ENCODE measurements around the gene PSAP. TPM values are rescaled to one million over a fixed set of nuclear protein-coding genes. Genes with fewer than 3 reads are reported as not detected.

PSAP gene
- total RNA-seq, 1 experiment from 2014 or later, result 565 TPM

DNA sequence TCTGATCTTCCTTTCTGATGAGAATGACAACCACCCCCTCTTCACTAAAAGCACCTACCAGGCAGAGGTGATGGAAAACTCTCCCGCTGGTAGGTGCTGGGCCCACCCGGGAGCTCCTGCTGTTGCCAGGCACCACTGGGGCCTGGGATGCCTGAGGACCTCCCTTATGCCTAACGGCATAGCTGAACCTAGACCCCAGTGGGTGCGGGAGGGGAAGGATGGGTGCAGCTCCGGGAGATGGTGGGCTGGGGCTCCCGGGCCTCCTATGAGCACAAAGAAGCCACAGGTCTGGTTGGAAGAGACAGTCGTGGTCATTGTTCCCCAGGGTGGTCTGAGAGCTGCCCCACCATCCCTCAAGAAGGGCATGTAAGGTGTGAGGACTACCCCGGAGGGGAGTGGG, 62.1 kb downstream of the PSAP start:
- no peak for DNase-seq (ENCODE audit: low spot score)

DNA sequence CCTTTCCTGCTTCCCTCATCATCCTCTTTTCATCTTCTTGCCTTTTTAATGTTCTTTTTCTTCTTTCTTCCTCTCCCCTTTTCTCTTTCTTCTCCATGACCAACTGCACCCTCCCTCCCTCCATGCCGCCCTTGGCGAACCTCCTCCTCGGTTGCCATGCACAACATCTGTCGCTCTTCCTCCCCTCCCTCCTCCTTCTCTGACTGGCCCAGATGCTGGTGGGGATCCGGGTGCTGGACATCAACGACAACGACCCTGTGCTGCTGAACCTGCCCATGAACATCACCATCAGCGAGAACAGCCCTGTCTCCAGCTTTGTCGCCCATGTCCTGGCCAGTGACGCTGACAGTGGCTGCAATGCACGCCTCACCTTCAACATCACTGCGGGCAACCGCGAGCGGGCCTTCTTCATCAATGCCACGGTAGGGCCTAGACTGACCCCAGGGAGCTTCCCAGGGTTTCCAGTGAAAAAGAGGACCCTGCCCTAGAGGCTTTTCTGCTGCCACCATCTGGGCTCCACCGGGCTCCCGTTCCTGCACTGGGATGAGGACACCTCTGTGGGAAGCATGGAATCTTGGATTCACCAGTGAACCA, 66.3 kb downstream of the PSAP start:
- no peak for DNase-seq (ENCODE audit: low spot score)

DNA sequence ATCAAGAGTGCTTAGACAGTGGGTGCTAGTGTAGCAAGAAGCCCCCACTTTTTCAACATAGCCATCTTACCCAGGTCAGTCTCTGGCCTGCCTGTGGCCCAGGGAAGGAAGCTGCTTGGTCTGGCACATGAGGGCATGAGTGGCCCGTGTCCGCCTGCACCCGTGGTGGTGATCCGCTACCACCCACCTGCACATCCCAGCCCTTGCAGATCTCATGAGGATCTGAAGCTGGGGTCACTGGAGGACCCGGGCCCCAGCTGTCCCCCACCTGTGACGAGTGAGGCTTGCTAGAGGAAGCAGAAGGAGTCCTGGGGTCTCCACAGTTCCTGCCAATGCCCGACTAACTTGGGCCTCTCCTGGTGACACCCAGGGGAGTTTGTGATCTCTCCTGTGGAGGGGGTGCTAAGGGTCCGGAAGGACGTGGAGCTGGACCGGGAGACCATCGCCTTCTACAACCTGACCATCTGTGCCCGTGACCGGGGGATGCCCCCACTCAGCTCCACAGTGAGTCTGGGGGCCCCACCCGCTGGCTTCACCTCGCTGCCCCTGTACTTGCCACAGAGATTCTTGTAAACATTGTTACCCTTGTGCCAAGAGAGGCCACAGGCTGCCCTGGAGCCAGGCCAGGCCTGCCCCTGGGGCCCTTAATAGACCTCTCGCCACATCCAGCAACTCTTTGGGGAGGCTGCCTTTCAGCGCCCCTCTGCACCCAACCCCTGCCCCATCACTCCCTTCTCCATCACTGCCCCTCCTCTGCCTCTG, 67.0 kb downstream of the PSAP start:
- DNase-seq (ENCODE audit: low spot score), result no peak

DNA sequence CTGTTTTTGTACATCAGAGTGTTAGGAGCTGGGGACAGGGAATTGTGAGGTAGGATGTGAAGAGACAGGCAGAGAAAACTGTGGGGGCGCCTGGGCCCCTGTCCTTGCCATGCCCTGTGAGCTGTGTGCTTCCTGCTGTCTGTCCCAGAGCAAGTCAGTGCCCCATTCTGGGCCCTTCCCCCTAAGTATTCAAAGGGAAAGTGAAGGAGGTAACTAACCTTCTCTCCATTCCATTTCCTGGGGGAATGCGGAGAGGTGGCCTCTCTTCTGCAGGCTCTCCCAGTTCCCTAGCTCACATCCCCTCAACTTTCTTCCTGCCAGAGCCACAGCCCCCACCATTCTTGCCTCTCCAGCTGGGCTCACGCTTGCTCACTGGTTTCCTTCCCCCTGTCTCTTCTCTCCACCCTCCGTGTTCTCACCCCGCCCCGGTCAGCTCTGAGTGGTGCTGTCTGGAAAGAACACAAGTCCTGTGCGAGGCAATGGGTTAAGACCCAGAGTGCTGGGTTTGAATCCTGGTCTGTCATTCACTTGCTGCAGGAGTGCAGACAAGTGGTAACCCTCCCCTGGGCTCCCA, 68.0 kb downstream of the PSAP start:
- no peak for DNase-seq (ENCODE audit: low spot score)

DNA sequence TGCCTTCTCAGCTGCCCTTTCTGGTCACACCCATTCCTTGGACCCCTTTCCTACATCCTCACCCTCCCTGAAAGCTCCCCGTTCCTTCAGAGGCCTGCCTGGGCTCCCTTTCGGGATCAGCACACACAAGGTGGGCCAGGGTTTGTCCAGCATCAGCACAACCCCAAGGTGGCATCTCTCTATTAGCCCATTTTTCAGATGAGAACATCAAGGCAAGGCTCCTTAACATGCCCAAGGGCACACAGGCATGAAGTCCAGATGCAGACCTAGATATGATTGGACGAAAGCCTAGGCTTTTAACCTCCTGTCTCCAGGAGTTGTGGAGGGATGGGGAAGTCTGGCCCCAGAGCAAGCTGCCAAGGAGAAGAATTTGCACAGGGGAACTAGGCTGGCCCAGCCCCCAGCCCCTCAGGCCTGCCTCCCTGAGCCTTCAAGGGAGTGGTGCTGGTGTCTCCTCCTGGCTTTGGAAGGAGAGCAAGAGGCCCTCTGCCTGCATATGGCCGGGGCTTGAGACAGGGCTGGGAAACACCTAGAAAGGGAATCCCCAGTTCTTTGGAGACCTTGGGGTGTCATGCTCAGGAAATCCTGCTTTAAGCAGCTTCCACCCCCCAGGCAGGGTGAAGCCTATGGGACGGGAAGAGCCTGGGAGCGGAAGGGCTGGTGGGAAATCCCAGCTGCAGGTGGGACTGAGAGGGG, 68.7 kb downstream of the PSAP start:
- DNase-seq (ENCODE audit: low spot score), result no peak

DNA sequence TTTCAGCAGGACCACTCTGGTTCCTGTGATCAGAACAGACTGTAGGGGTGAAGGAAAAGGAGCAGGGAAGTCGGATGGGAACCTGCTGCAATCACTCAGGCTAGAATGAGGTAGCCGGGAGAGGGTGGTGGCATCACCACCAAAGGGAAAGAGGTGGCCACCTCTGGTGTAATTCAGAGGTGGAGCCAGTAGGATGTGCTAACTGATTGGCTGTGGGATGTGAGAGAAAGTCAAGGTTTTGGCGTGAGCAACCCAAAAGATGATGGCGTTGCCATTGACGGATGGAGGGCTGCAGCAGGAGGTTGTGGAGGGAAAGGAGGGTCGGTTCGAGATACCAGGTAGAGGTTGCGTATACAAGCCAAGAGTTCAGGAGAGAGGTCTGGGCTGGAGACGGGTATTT, 70.3 kb downstream of the PSAP start:
- no peak for DNase-seq (ENCODE audit: low spot score)

DNA sequence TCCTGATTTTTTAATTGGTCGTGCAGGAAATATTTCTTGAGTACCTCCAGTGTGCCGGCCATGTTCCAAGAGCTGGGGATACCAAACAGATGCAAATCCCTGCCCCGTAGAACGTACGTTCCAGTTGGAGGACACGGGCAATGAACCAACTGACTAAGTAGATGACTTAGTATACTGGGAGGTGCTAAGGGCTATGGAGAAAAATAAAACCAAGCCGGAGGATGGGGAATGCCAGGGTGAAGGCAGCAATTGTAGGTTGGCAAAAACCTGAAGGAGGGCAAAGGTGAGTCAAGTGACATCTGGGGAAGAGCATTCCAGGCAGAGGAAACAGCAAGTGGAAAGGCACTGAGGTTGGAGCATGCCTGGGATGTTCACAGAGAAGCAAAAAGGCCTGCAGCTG, 70.9 kb downstream of the PSAP start:
- DNase-seq (ENCODE audit: low spot score), result no peak

DNA sequence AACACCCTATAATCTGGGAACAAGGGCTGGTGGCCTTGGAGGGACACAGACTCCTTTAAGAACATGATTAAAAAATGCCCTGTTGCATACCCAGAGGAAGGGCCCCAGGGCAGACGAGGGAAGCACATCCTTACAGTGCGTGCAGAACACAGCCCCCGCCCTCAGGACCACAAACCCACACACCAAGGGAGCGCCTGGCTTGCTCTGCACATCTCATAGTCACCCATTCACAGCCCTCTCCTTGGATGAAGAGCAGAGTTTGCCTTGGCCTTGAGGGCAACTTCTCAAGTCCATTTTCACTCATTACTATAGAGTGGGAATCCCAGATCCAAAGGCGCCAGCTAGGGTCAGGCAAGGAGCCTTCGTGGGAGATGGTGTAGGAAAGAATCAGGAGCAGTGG, 71.4 kb downstream of the PSAP start:
- DNase-seq (ENCODE audit: low spot score), result no peak

DNA sequence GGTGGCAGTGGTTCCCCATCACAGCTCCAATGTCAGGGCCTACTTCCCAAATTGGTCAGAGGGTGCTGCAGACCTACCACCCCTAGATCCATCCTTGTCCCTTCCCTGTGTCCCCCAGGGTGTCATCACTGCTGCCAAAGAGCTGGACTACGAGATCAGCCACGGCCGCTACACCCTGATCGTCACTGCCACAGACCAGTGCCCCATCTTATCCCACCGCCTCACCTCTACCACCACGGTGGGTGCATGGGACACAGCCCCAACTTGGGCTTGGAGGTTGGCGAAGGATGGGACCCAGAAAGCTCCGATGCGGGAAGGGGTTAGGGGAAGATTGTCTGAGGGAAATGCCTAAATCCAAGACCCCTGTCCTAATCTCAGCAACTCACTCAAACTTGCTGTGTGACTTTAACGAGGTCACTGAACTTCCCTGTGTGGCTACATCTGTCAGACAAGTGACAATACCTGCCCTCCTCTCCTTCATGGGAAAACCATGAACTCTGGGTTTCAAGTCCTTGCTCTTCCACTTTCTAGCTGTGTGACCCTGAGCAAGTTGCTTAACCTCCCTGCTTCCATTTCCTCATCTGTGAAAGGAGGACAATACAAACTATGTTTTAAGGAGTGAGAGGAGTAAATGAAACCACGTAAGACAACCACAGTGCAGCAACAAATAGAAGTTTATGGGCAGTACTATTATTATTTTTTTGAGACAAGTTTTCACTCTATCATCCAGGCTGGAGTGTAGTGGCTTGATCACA, 72.8 kb downstream of the PSAP start:
- no peak for DNase-seq (ENCODE audit: low spot score)

DNA sequence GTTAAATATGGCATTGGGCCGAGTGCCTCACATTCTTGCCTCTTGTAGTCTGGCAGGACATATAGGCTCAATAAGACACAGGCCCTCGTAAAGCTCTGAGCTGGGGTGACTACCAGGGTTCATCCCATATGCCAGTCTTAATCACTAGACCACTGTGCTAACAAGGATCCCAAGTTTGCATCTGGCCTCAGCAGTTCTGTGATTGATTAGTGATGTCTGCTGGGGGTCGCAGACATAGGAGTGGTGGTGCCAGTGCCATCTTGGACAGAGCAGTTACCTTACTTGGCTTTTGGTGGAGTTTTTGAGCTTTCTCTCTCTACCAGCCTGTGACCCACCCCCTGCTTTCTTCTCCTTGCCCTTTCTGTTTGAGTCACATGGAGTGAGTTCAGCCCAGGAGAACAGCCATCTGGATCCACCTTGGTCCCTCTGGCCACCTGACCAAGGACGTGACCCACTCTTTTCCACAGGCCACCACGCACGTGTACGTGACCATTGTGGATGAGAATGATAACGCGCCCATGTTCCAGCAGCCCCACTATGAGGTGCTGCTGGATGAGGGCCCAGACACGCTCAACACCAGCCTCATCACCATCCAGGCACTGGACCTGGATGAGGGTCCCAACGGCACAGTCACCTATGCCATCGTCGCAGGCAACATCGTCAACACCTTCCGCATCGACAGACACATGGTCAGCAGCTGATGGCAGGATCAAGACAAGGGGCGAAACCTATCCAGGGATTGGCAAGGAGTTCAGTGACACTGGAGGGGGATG, 73.7 kb downstream of the PSAP start:
- DNase-seq (ENCODE audit: low spot score), result no peak

DNA sequence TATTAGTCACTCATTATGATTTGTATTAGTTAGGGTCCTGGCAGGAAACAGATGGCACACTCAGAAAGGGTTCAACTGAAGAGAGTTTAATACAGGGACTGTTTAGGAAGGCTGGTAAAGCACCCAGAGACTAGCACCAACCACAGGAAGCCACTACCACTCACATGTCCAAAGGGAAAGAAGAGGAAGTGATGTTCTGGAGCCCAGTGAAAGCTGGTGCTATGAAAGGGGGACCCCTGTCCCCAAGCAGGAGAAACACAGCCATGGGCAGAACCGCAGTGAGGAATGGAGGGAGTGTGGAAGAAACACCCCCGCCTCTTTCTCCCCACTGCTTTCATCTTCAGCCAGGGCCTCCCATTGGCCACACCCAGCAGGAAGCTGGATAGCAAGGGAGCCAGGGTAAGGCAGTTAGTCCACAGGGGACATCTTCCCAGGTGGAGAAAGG, 74.5 kb downstream of the PSAP start:
- DNase-seq (ENCODE audit: low spot score), result no peak

DNA sequence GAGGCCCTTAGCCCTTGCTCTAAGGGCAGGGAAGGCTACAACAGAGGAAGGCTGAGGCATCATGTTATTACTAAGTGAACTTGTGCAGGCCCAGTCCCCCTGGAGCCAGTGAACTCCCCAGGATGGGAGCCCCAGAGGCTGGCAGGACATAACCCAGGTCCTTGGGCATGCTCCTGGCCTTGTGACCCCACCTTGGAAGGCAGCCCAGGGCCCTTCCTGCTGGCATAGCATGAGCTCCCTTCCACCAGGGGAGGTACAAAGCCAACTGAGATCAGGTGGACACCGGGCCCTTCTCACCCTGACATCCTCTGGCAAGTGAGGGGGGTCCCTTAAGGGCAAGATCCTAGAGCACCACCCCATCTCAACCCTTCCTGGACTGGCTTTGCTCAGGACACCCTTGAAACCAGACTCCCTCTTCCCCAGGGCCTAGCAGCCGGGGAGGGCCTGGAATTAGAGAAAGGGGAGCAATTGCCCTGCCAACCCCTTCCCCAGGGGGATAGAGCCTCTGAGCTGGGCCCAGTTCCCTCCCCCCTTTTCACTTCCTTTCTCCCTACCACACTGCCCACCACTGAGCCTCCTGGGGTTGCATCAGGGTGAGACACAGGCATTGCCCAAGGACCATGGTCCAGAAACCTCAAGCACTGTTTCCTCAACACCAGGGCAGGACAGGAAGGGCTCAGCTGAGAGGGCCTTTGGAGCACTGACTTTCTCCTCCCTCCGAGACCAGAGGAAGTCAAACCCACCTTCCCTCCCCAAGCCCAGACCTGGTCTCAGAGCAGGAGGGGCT, 75.9 kb downstream of the PSAP start:
- DNase-seq (ENCODE audit: low spot score), result no peak

DNA sequence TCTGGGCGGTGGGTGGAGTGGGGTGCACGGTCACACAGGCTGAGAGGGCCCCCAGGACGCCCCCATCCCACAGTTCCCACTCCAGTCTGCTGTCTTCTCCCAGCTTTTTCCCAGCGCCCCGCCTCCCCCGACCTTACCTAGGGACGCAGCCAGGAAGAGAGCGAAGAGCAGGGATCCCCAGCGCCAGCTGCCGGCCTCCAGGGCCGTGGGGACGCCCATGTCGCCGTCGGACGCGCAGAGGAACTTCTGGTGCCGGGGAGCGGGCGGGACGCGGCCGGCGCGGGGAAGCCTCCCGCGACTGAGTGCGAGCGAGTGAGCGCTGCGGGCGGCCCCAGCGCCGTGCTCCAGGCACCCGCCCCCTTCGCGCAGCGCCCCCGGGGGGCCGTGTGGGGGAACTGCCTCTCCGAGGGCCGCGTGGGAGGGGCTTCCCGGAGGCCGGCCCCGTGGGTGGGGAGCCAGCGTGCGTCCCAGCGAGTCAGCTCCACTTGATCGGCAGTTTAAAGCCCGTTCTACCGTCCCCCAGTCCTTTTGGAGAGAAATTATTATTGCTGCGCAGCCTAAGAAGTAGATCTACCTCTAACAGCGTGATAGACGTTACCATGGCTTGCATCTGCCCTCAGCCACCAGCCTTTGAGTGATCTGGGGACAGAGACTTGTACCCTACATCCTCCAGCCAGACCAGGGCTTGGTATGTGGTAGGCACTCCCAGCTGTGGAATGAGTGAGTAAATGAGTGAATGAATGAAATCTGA, 77.7 kb downstream of the PSAP start, which contains the start of gene VSIR:
VSIR (minus strand) TSS at position 300 of the 751 bp plus-strand sequence; CDS start at position 219, 81 bp downstream.
- DNase-seq (ENCODE audit: low spot score), result peak; percentile 81

DNA sequence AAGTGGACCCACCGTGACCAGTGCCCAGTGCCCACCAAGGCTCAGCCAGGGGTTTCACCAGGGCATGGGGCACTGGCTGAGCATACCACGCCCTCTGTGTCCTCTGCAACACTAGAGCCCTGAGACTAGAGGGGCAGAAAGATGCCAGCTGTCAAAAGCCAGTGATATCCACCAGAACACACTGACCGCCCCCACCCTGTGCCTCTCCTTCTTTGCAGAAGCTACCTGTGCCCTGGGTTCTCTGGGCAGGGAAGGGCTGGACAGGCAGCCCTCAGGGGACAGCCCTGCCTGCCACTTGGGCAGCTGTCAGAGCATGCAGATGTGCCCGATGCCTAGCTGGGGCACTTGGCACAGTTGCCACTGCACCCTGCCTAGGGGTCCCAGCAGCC, 78.2 kb downstream of the PSAP start:
- peak; percentile 22 for DNase-seq (ENCODE audit: low spot score)

DNA sequence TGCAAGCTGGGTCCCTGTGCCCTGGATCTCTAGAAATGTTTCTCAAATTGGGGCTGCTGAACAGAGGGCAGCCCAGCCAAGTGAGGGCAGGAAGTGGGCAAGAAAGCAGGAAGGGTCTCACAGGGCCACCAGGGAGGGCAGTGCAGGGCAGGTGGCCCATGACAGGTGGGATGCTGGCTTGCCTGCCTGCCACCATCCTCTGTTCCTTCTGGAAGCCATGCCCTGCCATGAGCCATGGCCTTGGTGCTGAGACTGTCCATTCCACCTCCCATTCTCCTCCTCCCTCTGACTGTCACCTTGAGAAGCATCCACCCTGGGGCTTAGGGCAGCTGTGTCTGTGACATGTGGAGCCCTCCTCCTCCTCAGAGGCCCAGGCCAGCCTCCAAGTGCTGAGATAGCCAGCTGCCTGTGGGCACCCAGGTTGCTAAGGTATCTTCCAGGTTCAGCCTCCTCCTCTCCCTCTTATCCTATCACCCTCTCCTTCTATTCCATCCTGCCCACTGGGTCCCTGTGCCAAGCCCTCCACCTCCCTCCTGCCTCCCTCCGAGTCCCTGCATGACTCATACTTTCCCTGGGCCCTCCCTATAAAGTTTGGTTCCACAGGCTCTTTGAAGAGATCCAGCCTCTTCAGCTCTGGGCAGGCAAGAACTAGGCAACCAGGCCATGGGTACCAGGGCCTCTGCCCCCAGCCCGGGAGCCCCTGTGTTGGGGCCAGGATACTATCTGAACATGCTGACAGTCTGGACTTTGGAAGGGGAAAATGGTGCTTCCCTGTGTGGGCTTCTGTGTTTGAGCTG, 79.0 kb downstream of the PSAP start:
- DNase-seq (ENCODE audit: low spot score), result peak; percentile 61

DNA sequence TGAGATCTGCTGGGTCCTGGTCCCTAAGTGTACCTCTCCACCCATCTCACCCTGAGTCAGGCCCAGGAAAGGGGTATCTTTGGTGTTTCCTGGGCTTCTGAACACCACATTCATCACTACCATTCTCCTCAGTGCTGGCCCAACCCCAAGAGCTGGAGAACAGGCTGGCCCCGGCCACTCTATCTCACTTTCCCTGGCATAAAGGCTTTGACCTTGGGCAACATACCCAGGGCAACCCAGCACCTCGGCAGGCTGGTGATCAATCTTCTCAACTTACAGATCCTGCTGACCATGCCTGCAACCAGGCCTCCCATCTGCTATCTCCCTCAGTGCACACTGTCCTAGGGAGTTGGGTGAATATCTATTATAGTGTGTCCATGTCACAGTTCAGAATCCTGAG, 79.8 kb downstream of the PSAP start:
- no peak for DNase-seq (ENCODE audit: low spot score)

DNA sequence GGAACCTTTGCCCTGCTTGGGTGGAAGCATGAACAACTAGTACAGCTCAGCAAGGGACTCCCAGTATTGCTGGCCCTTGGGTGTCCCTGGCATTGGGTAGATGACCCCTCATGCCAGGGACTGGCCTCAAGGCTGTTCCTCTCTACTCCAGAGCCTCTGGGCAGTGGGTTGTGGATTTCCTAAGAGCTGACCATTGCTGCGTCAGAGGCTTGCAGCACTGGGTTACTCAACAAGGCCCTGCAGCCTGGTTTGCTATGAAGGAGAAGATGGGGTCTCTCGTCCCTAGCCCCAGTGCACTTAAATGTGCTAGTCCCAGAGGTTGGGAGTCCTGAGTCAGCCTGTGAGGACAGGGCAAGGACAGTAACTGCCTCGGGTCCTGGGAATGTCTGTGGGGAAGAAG, 80.3 kb downstream of the PSAP start:
- no peak for DNase-seq (ENCODE audit: low spot score)

DNA sequence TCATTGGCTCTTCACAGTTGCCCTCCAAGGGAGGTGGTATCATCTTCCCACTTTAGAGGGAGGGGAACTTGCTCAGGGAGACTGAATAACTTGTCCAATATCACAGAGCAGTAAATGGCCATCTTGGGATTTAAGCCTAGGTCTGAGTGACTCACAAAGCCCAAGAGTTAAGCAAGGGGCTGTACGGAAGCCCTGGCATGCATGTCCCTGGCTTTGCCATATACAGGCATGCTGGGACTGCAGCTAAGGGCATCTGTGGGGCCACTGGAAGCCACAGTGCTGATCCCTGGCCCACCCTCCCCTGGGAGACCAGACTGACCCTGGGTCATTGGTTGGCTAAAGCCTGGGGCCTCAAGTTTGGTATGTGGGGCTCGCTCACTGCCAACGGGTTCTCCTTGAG, 80.8 kb downstream of the PSAP start:
- no peak for DNase-seq (ENCODE audit: low spot score)

Measured in HT-29 (cell line).